AG08396 (cell line): Measurements from ENCODE around the gene ENO4.

Experiments
- DNase-seq: peaks from one replicate; pipeline ENCODE4 v3.0.0; 2012; ENCODE audit warnings: low spot score, mixed read lengths

ENO4 gene

GRCh38 chr10:116917481-116917880 lies 68.2 kb downstream of the ENO4 start:
- no peak for DNase-seq

DNA sequence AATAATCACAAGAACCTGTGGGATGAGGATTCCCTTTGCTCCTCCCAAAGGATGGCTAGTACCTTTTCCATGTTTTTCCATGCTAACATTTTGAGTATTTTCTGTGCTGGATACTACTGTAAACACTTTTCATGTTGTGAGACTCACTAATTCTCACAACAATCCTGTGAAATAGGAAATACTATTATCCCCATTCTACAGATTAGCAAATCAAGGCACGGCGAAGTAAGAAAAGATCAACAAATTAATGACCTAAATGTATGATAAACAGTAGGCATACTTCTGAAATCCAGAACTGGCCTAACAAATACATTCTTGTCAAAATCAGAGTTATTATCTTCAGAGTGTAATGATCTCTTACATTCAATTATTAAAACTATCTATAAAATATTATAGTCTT lies 69.3 kb downstream of the ENO4 start:
- no peak for DNase-seq

GRCh38 chr10:116919164-116919563 lies 69.9 kb downstream of the ENO4 start:
- no peak for DNase-seq

DNA sequence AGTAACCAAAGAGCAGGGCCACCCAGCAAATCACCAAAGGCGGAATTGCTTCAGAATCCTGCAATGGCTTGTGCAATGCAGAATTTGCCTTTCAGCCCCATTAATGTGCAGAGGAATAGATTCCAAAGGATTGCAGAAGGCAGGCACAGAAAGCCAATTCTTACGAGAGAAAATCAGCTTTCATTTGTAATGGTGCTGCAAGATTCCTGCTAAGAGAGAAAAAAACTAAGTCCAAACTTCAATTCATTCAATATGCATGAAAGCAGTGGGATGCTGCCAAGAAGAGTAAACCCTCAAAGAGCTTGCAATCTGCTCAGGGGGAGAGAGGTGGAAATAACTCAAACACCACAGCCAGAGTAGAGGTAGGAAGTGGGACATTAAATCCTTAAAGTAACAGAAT lies 70.4 kb downstream of the ENO4 start:
- DNase-seq: no peak

DNA sequence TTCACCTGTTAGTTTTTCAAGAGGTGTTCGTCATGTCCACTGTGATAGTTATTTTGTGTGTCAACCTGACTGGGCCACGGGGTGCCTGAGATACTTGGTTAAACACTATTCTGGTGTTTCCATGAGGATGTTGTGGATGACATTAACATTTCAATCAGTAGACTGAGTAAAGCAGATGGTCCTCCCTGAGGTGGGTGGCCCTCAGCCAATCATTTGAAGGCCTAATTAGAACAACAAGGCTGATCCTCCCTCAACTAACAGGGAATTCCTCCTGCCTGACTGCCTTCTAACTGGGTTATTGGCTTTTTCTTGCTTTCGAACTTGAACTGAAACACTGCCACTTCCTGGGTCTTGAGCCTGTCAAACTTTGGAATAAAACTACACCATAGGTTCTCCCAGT lies 75.8 kb downstream of the ENO4 start:
- DNase-seq: no peak

DNA sequence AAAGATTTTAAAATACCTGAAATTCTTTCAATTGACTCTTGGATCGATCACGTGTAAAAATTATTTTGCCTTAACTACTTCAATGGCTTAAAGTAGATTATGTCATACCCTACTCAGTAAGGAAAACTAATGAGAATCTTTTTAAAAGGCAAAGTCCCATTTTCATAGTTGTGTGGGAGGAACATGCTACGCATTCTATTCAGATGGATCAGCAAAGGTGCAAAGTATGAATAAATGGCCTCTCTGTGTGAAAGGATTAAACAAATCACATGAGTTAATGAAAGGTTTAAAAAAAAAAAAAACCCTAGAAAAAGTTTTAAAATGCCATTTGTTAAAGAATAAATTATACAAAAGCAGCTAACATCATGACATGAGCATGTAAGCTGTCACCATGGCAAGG lies 77.1 kb downstream of the ENO4 start:
- no peak for DNase-seq

DNA sequence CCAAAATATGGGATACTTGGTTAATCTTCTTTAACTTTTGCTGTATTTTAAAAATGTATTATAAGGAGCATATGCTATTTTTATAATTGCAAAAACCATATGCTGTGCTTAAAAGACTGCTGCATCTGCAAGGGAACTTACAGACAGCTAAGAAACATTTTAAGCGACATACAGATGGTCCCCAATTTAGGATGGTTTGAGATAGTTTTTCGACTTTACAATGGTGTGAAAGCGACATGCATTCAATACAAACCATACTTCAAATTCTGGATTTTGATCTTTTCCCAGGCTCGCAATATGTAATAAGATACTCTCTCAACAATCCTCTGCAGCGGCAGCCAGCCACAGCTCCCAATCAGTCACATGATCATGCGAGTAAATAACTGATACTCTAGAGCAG lies 82.5 kb downstream of the ENO4 start:
- DNase-seq: no peak
